GM10266 (cell line): ENCODE measurements around the gene PPL.
A peak's percentile ranks its signal among the peaks of the same experiment; 100 is the strongest.

Experiments used
- DNase-seq: peaks from one replicate; pipeline ENCODE4 v3.0.0; 2012; ENCODE audit errors: extremely low spot score
- CTCF ChIP-seq: IDR thresholded peaks from 2 replicates; pipeline ENCODE4 v1.5.1; 2012; ENCODE audit warnings: mild to moderate bottlenecking, low read depth; ENCODE audit not compliant: control insufficient read depth, insufficient read depth; ENCODE audit errors: missing control alignments

PPL gene

GRCh38 chr16:4944333-4945281, 7.7 kb upstream of the PPL start:
- DNase-seq = no peak
- no peak for TF ChIP-seq CTCF

- no peak for DNase-seq
- TF ChIP-seq CTCF = no peak
Measured at GRCh38 chr16:4942481-4942880, 5.5 kb upstream of the PPL start.

- no peak for TF ChIP-seq CTCF
- DNase-seq = no peak
Measured at GRCh38 chr16:4940719-4941118, 3.8 kb upstream of the PPL start.

GRCh38 chr16:4938683-4939030, 1.7 kb upstream of the PPL start:
- TF ChIP-seq CTCF = no peak
- no peak for DNase-seq

GRCh38 chr16:4937782-4938682, 1.1 kb upstream of the PPL start:
- TF ChIP-seq CTCF = no peak
- DNase-seq = no peak

GRCh38 chr16:4936181-4936990, 562 bp downstream of the PPL start:
- TF ChIP-seq CTCF = peak; percentile 3
- peak; percentile 47 for DNase-seq
